HCT116 (cell line): ENCODE measurements around the gene CDC45.

Source experiments
- CTCF ChIP-seq, 3 experiments: fragments of 200-600 bp in 1 of 3; sonication (generic) in 1 of 3; IDR thresholded peaks in 2 of 3; conservative IDR thresholded peaks in 1 of 3; 2 replicates each; pipeline ENCODE4 v1.5.1; 2012 to 2017; ENCODE audit warnings: low read depth in 2 of 3, low read length in 2 of 3, antibody characterized with exemption in 1 of 3, borderline replicate concordance in 1 of 3, control low read depth in 1 of 3, mild to moderate bottlenecking in 1 of 3, mixed read lengths in 1 of 3, mixed run types in 1 of 3, moderate library complexity in 1 of 3; ENCODE audit not compliant: insufficient read depth in 1 of 3
- EZH2 ChIP-seq: fragments of 200-600 bp; sonication (generic); IDR thresholded peaks from 2 replicates; pipeline ENCODE4 v1.6.1; 2017; ENCODE audit warnings: antibody characterized with exemption, mixed run types
- EZH2phosphoT487 ChIP-seq: fragments of 200-600 bp; IDR thresholded peaks from 2 replicates; pipeline ENCODE4 v1.6.1; 2018; ENCODE audit warnings: antibody characterized with exemption, borderline replicate concordance
- MAX ChIP-seq: IDR thresholded peaks from 2 replicates; pipeline ENCODE4 v1.6.1; 2012
- POLR2A ChIP-seq: IDR thresholded peaks from 2 replicates; pipeline ENCODE4 v1.7.0; 2011; ENCODE audit warnings: borderline replicate concordance; ENCODE audit not compliant: insufficient read depth, insufficient read length; ENCODE audit errors: extremely low read depth
- REST ChIP-seq: IDR thresholded peaks from 2 replicates; pipeline ENCODE4 v1.6.1; 2012; ENCODE audit warnings: low read depth
- YY1 ChIP-seq: IDR thresholded peaks from 2 replicates; pipeline ENCODE4 v1.6.1; 2011; ENCODE audit warnings: low read length, low read depth, moderate library complexity, mild to moderate bottlenecking; ENCODE audit not compliant: insufficient replicate concordance; ENCODE audit errors: extremely low read depth

GRCh38 chr22:19438298-19438697, 41.4 kb upstream of the CDC45 start:
- TF ChIP-seq POLR2A (no peak), EZH2 (no peak), CTCF (IDR thresholded peaks at IDR 0.05 in 2 of 3, conservative IDR thresholded peaks at IDR 0.05 in 1 of 3; ENCODE audit: borderline replicate concordance in 1 of 3, insufficient read depth in 1 of 3, low read depth in 2 of 3, low read length in 2 of 3) (no peak), YY1 (no peak), REST (no peak), MAX (no peak), EZH2phosphoT487 (no peak)
